NCI-H1930 (cell line): ENCODE measurements around the gene SS18L1.

Experiments used
- DNase-seq, 2 experiments: peaks; one replicate each; lab custom pipeline; 2025; lab: John Stamatoyannopoulos, UW

Gene SS18L1

DNA sequence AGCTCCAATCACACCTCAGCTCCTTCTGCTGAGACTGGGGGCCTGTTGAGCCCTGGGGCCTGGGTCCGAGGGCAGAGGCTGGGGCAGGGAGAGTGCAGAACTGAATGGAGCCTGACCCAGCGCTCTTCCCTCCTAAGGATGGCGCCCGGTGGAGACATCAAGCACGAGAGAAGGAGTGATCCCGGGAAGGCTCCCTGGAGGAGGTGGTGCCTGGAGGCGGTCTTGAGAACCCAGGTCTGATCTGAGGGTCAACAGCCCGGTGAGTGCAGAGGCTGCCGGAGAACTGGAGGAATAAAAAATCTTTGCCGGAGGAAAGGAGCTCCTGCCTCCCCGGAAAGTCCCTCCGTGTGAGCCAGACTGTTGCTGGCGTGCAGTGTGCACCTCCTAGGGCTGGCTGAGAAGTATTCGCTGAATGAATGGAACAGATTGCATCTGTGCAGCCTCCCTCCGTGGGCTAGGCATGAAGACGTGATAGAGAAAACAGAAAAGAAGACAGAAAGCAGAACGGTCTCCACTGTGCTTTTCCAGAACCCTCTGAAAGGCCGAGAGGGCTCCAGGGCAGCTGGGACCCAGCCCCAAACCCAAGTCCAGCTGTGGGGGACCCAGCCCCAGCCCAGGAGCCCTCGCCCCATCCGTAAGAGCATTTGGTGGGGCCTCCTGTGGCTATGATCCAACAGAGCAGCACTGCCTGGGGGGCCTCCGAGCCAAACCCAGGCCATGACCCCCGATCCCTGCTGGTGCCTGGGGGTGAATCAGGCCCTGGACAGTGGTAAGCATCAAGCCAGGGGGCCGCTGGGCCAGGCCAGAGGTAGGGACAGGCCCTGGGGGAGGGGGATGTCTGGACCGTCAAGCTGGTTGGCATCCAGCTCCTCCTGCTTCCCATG is 83.4 kb downstream of the SS18L1 start:
- DNase-seq, result no peak

DNA sequence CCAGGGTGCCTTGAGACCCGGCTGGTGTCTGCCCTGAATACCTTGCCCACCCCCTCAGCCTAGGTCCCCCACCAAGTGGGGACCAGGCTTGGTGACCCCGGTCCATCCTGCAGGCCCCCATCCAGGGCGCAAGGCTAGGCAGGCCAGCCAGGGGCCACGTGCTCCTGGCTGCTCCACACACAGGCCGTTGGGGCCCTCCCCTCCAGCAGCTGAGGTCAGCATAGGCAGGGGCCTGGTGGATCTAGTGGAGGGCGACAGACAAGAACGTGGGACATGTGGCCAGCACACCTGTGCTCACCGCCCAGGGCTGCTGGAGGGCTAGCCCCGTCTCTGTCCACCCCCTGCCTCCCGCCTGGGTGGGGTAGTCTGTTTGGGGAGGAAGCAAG is 84.0 kb downstream of the SS18L1 start:
- no peak for DNase-seq

DNA sequence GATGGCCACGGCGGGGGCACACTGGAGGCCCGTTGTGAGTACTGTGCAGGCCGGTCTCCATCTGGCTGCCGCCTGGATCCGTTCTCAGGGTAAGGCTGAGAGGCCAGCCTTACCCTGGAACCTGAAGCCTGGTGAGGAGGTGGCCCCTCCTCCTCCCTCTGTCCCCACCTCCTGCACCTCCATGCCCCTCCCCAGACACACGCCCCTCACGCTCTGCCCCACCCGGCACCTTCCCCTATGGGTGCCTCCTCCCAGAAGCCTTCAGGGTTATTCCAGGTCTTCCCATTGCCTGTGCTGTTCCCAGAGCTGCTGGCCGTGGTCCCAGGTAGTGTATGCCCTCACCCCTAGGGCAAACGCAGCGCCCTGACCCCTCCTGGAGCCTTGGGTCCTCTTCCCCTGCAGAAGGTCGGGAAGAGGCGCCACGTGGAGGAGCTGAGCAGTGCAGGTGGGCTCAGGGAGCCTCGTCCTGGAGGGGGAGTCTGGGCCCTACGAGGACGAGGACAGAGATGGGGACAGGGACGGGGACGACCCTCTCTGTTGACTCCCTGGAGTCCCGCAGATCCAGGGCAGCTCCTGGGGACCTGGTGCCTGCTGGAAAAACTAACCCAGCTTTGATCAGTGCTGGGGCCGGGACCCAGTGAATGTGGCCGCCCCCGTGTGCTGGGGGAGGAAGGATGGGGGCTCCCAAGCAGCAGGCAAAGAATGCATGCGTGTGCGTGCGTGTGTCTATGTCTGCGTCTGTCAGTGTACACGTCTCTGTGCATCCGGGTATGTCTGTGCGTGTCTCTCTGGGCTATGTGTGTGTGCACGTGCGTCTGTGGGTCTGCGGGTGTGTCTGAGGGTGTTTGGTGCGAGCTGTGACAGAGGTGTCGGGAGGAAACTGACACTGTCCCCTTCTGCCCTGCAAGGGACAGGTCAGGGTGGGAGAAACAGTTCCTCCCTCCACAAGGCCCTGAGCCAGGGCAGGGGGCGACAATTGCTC is 84.7 kb downstream of the SS18L1 start:
- DNase-seq, result no peak

DNA sequence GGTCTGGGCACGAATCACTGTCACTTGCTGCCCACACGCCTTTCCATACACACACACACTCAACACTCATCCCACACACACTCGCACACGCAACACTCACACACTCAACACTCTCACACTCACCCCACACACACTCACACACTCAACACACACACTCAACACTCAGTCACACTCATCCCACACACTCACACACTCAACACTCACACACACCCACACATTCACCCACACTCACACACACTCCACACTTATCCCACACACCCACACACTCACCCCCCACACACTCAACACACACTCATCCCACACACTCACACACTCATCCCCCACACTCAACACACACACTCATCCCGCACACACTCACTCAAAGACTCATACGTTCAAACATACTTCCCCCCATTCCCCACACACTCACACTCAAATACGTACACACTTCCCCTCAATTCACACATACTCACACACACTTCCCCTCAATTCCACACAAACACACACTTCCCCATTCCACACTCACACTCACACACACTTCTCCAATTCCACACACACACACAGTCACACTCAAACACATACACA is 85.5 kb downstream of the SS18L1 start:
- DNase-seq, result no peak

DNA sequence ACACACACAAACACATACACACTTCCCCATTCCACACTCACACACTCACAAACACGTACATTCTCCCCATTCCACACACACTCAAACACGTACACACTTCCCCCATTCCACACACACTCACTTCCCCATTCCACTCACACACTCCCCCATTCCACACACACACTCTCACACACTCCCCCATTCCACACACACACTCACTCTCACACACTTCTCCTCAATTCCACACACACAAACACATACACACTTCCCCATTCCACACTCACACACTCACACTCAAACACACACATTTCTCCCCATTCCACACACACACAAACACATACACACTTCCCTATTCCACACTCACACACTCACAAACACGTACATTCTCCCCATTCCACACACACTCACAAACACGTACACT is 86.1 kb downstream of the SS18L1 start:
- no peak for DNase-seq

DNA sequence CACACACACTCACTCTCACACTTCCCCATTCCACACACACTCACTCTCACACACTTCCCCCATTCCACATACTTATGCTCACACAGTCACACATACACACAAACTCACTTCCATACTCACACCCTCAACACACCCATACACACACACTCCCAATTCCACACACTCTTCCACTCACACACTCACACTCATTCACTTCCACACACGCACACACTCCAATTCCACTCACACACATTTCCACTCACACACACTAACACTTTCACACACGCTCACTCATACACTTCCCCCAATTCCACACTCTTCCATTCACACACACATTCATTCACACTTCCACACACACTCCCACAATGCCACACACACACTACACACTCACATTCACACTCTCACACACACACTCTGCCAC is 86.7 kb downstream of the SS18L1 start:
- no peak for DNase-seq

DNA sequence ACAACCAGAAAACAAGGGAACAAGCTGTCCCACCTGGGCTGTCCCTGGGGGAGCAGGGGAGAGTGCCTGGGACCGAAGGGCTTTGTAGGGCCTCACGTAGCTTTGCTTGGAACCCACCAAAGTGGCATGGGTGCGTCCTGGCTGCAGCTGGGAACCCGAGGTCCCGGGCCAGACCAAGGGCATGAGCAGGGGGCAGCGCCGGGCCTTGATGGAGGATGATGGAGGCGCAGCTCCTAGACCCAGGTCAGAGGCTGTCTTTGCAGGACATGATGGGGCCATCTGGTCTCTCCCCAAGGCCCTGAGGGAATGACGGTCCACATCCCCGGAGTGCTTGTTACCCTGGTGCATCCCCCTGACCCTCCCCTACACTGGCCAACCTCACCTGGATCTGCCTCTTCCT is 87.1 kb downstream of the SS18L1 start:
- no peak for DNase-seq

DNA sequence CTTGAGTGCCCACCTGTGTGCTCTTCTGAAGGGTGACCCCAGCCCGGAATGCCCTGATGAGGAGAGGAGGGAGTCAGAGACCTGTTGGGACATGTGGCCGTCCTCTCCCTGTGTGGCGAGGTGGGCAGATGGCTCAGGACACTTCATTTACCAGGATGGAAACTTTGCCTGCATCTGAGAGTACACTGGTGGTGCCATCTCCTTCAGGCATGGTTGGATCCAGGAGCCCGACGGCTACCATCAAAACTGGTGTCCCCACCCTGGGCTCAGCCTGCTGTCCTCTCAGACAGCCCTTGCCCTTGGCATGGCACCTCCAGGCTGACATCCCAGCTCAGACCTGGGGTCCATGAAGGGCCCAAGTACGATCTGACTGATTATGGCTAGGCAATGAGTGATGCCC is 87.7 kb downstream of the SS18L1 start:
- DNase-seq, result no peak
